ENCODE data around the gene C2orf68.

The C2orf68 gene

GRCh38 chr2:85642725-85643124 lies 30.9 kb upstream of the C2orf68 start:
- H3K4me3 ChIP-seq (replicated peaks; ENCODE audit: insufficient read depth, low read length), result no peak overlapping the region
- TF ChIP-seq REST (IDR thresholded peaks at IDR 0.05; ENCODE audit: insufficient replicate concordance, low read depth), result no peak
- no peak for TF ChIP-seq POLR2AphosphoS5 (IDR thresholded peaks at IDR 0.05; ENCODE audit: low read depth)
- TF ChIP-seq GABPA (IDR thresholded peaks at IDR 0.05; ENCODE audit: low read depth), result no peak
- no peak for TF ChIP-seq SPI1 (IDR thresholded peaks at IDR 0.05; ENCODE audit: borderline replicate concordance, low read depth)
- TF ChIP-seq CTCF (IDR thresholded peaks at IDR 0.05; ENCODE audit: insufficient read depth, low read length), result no peak
- DNase-seq (ENCODE audit: low read depth in 1 of 2, low spot score in 1 of 2), result no peak
- H3K27ac ChIP-seq (replicated peaks), result no peak overlapping the region
- no peaks in the 10 kb centered on the region for H3K27me3 ChIP-seq (ENCODE audit: insufficient read depth, poor library complexity, severe bottlenecking)

GRCh38 chr2:85635636-85636035 lies 23.8 kb upstream of the C2orf68 start:
- Histone ChIP-seq H3K27me3 (ENCODE audit: insufficient read depth, poor library complexity, severe bottlenecking) (no peaks in the 10 kb centered on the region), H3K4me3 (replicated peaks; ENCODE audit: insufficient read depth, low read length) (no peak overlapping the region), H3K27ac (replicated peaks) (no peak overlapping the region)
- no peak for DNase-seq (ENCODE audit: low read depth in 1 of 2, low spot score in 1 of 2)
- no peak for TF ChIP-seq SPI1 (IDR thresholded peaks at IDR 0.05; ENCODE audit: borderline replicate concordance, low read depth)
- no peak for TF ChIP-seq REST (IDR thresholded peaks at IDR 0.05; ENCODE audit: insufficient replicate concordance, low read depth)
- no peak for TF ChIP-seq POLR2AphosphoS5 (IDR thresholded peaks at IDR 0.05; ENCODE audit: low read depth)
- no peak for TF ChIP-seq CTCF (IDR thresholded peaks at IDR 0.05; ENCODE audit: insufficient read depth, low read length)
- no peak for TF ChIP-seq GABPA (IDR thresholded peaks at IDR 0.05; ENCODE audit: low read depth)

GRCh38 chr2:85635011-85635410 lies 23.1 kb upstream of the C2orf68 start:
- Histone ChIP-seq H3K4me3 (replicated peaks; ENCODE audit: insufficient read depth, low read length) (no peak overlapping the region), H3K27me3 (ENCODE audit: insufficient read depth, poor library complexity, severe bottlenecking) (no peaks in the 10 kb centered on the region), H3K27ac (replicated peaks) (no peak overlapping the region)
- DNase-seq (ENCODE audit: low read depth in 1 of 2, low spot score in 1 of 2), result no peak
- TF ChIP-seq REST (IDR thresholded peaks at IDR 0.05; ENCODE audit: insufficient replicate concordance, low read depth), result no peak
- no peak for TF ChIP-seq POLR2AphosphoS5 (IDR thresholded peaks at IDR 0.05; ENCODE audit: low read depth)
- no peak for TF ChIP-seq CTCF (IDR thresholded peaks at IDR 0.05; ENCODE audit: insufficient read depth, low read length)
- TF ChIP-seq GABPA (IDR thresholded peaks at IDR 0.05; ENCODE audit: low read depth), result no peak
- no peak for TF ChIP-seq SPI1 (IDR thresholded peaks at IDR 0.05; ENCODE audit: borderline replicate concordance, low read depth)

All from HL-60 (cell line).